Tibial artery (tissue), 4 donors: ENCODE measurements around the gene KIAA0513.

Experiments used
- DNase-seq, 2 donors: peaks; one replicate each; pipeline ENCODE4 v3.0.0-alpha.2; 2019
- H3K27ac ChIP-seq, 2 donors: fragments of 200-600 bp; sonication (generic) in 1 of 2; 1 replicate in 1 of 2; 2 replicates in 1 of 2; pipeline ENCODE4 v1.5.1; 2018 to 2019; ENCODE audit warnings: mild to moderate bottlenecking in 1 of 2
- H3K27me3 ChIP-seq, 2 donors: fragments of 200-600 bp; sonication (generic) in 1 of 2; one replicate each; pipeline versions ENCODE4 v1.5.1 to v1.6.0; 2016 to 2019
- H3K36me3 ChIP-seq, 3 donors: fragments of 200-600 bp; sonication (generic) in 2 of 3; one replicate each; pipeline ENCODE4 v1.5.1; 2016 to 2019; ENCODE audit warnings: mild to moderate bottlenecking in 2 of 3
- H3K4me1 ChIP-seq, 4 donors: fragments of 200-600 bp; sonication (generic) in 2 of 4; 1 replicate in 3 of 4; 2 replicates in 1 of 4; pipeline ENCODE4 v1.5.1; 2016 to 2019
- H3K4me3 ChIP-seq, 2 donors: fragments of 200-600 bp; sonication (generic) in 1 of 2; 1 replicate in 1 of 2; 2 replicates in 1 of 2; pipeline ENCODE4 v1.5.1; 2018 to 2019; ENCODE audit warnings: mild to moderate bottlenecking in 2 of 2
- H3K9me3 ChIP-seq, 3 donors: fragments of 200-600 bp; sonication (generic) in 1 of 3; one replicate each; pipeline ENCODE4 v1.5.1; 2016 to 2019
- intact Hi-C: fragments of 100-400 bp; cut with DNase I; formaldehyde crosslinking; loops from one replicate; pipeline ENCODE4 v1.15.0; 2023; ENCODE audit warnings: low total_unique reads
- TF ChIP-seq, protein P1 (sequence below), 2 experiments: fragments of 200-600 bp in 1 of 2; fragments of 450-650 bp in 1 of 2; IDR thresholded peaks; one replicate each; pipeline ENCODE4 v1.5.1; 2017 to 2019; ENCODE audit warnings: antibody characterized with exemption in 2 of 2, mild to moderate bottlenecking in 1 of 2, moderate library complexity in 1 of 2

Gene KIAA0513

DNA sequence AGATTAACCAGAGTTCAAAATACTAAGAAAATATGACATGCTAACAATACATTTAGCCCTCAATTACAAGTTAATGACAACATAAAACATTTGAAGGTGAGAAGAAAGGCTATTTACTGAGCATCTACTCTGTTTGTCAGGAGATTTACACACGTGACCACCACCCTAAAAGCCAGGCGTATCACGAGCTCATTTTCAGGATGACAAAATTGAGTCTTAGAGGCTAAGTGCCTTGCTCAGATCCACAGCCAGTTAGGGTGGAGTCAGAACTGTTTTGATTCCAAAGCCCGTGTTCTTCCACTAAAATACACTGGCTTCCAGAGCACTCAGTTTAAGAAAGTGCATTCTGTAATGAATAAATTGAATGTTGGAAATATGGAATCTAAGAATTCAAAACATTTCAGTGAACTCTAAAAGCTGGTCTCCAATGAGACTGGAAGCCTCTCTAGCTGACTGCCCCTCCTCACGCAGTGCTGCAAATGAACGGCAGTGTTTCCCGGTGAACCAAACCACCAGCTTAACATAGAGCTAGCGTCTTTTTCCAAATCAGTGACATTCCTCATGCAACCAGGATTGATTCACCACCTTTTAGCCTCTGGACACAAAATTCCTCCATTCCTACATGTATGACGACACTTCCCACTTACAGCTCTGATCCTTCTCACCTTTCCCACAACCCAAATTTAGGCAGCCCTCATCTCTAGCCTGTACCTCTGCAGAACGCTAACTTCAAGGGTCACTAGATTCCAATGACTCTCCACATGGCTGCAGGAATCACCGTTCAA is 22.1 kb upstream of the KIAA0513 start:
- Histone ChIP-seq H3K4me1 (peaks cover 0 to 100% (median 77%) of the 10 kb centered on the region in 4 donors), H3K9me3 (no peaks in the 10 kb centered on the region), H3K36me3 (no peaks in the 10 kb centered on the region), H3K27ac (peak overlapping the region; percentile 84 to 92), H3K4me3 (peak overlapping the region; percentile 18 to 23), H3K27me3 (no peaks in the 10 kb centered on the region)
- intact Hi-C loops: no loop called here
- DNase-seq: peak; percentile 83
- TF ChIP-seq, protein P1, sequence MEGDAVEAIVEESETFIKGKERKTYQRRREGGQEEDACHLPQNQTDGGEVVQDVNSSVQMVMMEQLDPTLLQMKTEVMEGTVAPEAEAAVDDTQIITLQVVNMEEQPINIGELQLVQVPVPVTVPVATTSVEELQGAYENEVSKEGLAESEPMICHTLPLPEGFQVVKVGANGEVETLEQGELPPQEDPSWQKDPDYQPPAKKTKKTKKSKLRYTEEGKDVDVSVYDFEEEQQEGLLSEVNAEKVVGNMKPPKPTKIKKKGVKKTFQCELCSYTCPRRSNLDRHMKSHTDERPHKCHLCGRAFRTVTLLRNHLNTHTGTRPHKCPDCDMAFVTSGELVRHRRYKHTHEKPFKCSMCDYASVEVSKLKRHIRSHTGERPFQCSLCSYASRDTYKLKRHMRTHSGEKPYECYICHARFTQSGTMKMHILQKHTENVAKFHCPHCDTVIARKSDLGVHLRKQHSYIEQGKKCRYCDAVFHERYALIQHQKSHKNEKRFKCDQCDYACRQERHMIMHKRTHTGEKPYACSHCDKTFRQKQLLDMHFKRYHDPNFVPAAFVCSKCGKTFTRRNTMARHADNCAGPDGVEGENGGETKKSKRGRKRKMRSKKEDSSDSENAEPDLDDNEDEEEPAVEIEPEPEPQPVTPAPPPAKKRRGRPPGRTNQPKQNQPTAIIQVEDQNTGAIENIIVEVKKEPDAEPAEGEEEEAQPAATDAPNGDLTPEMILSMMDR (IDR thresholded peaks at IDR 0.05): no peak

DNA sequence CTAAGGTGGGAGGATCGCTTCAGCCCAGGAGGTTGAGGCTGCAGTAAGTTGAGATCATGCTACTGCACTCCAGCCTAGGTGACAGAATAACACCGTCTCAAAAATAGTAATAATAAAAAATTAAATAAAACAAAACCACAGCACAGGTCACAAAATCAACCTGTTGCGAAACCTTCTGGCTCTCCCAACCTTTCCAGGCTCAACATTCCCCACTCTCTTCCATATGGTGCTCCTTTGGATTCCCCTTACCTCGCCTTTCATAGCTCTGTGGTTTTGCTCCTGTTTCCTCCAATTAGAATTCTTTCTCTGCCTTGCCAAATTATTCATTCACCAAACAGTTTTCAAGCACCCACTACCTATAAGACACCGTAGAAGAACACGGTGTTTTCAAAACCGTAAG is 21.0 kb upstream of the KIAA0513 start:
- no peak for DNase-seq
- intact Hi-C loops: no loop called here
- Histone ChIP-seq H3K27me3 (no peaks in the 10 kb centered on the region), H3K4me1 (peaks cover 0 to 89% (median 72%) of the 10 kb centered on the region in 4 donors), H3K27ac (peak overlapping the region; percentile 84 to 92), H3K36me3 (no peaks in the 10 kb centered on the region), H3K4me3 (no peak overlapping the region), H3K9me3 (no peaks in the 10 kb centered on the region)
- TF ChIP-seq, protein P1 (IDR thresholded peaks at IDR 0.05): no peak

DNA sequence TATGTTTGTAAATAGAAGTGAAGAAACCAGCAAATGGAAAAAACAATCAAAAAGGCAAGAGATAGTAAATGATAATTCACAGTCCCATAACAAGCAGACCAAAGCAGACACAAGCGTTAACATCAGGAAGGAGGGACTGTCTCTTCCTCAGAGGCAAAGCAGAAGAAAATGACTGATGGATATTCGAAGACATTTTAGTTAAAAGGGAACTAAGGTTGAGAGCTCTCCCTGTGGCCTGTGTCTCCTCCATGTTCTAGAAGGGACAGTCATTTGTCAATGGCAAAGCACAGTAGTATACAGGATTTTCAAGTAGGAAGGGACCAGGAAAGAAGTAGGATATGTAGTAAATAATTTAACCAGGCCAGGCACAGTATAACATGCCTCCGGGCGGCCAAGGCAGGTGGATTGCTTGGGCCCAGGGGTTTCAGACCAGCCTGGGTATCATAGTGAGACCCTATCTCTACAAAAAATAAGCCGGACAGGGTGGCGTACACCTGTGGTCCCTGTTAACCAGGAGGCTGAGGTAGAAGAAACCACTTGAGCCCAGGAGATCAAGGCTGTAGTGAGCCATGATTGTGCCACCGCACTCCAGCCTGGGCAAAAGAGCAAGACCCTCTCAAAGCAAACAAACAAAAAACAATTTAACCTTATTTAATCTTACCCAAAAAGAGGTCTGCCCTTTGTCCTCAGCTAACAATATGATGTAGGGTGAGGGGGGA is 19.9 kb upstream of the KIAA0513 start:
- Histone ChIP-seq H3K27ac (peak overlapping the region; percentile 7 to 92), H3K9me3 (no peaks in the 10 kb centered on the region), H3K36me3 (no peaks in the 10 kb centered on the region), H3K27me3 (no peaks in the 10 kb centered on the region), H3K4me3 (no peak overlapping the region), H3K4me1 (peaks cover 0 to 85% (median 66%) of the 10 kb centered on the region in 4 donors)
- intact Hi-C loops: no loop called here
- TF ChIP-seq, protein P1 (IDR thresholded peaks at IDR 0.05): no peak
- no peak for DNase-seq

DNA sequence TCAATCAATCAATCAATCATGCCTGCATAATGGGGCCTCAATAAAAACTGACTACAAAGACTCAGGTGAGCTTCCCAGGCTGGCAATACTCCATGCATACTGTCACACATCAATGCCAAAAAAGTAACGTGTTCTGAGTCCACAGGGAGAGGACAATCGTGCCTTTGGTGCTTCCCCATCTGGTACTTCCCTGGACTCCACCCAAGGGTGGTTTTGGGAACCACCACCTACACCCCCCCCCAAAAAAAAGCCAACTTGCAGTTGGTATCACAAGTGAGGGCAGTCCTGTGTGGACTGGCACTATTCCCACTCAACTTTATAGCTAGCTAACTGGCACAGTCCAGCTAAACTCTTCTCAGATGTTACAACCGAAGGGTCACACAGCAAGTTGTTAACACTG is 19.3 kb upstream of the KIAA0513 start:
- no peak for DNase-seq
- no peaks in the 10 kb centered on the region for H3K36me3 ChIP-seq
- H3K9me3 ChIP-seq: no peaks in the 10 kb centered on the region
- no peak overlapping the region for H3K4me3 ChIP-seq
- TF ChIP-seq, protein P1 (IDR thresholded peaks at IDR 0.05): no peak
- intact Hi-C loops: no loop called here
- H3K27me3 ChIP-seq: no peaks in the 10 kb centered on the region
- H3K27ac ChIP-seq: peak overlapping the region; percentile 7 to 92
- peaks cover 0 to 79% (median 60%) of the 10 kb centered on the region in 4 donors for H3K4me1 ChIP-seq

DNA sequence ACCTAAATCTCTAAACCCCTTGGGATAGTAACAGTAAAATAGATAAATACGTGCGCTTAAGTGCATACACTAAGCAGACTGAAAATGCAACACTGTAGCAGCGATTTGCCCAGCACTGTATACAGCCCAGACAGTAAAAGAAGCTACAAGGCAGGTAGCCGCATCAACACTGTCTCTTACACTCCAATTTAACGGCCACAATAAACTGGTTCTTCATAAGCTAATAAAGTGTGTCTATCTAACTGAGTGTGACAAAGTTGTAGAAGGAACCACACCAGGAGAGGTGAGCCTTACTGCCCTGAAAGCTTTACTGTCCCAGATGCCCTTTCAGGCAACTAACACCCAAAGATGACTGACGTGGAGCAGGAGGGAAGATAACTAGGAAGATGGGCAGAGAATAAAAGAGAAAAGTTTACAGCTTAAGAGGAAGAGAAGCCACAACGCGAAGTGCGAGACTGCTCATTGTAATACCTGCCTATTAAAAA is 17.1 kb upstream of the KIAA0513 start:
- intact Hi-C loops: no loop called here
- peak overlapping the region; percentile 82 to 85 for H3K27ac ChIP-seq
- H3K4me3 ChIP-seq: peak overlapping the region; percentile 72 to 83
- DNase-seq: no peak
- TF ChIP-seq, protein P1 (IDR thresholded peaks at IDR 0.05): no peak
- no peaks in the 10 kb centered on the region for H3K36me3 ChIP-seq
- H3K4me1 ChIP-seq: peaks cover 0 to 57% (median 39%) of the 10 kb centered on the region in 4 donors
- H3K9me3 ChIP-seq: no peaks in the 10 kb centered on the region
- H3K27me3 ChIP-seq: peaks cover 0 to 2% of the 10 kb centered on the region in 2 donors
